Fibroblast of skin of left quadriceps (primary cell): Measurements from ENCODE around the gene EPB41L3.

Source experiments
- DNase-seq, 2 experiments: peaks; one replicate each; pipeline ENCODE4 v3.0.0-alpha.2; 2013; ENCODE audit warnings: low read depth in 2 of 2

EPB41L3 gene

DNA sequence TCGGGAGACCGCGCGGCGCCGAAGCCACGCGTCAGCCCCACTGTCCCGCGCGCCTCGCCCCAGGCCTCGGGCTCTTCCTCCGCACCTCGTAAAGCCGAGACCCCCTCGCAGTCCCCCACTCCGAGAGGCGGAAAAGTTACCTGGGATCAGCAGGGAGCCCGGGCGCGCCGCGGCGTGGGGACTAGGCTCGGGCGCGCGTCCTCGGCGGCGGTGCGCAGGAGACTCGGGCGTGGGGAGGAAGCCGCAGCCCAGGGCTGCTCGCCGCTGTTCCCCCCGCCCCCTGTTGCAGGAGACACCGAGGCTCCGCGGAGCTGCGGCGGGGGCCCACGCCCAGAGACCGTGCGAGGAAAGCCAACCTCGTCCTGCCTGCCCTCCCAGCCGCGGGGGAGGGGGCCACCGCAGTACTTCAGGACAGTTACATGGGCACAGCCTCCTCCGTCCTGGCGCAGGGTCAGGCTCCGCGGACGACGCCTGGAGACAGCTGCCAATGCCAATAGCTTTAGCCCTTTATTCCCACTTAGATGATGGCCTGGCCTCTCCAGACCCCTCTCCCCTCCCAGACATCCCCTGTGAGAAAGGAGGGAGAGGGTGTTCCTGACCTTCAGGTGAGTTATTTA, at the start of gene EPB41L3:
Gene EPB41L3, minus strand, starts transcription at position 225 of the 617 bp plus-strand sequence. CDS start 54,814 bp downstream, outside the sequence.
- no peak for DNase-seq

GRCh38 chr18:5588529-5588928, 44.7 kb upstream of the EPB41L3 start:
- no peak for DNase-seq

DNA sequence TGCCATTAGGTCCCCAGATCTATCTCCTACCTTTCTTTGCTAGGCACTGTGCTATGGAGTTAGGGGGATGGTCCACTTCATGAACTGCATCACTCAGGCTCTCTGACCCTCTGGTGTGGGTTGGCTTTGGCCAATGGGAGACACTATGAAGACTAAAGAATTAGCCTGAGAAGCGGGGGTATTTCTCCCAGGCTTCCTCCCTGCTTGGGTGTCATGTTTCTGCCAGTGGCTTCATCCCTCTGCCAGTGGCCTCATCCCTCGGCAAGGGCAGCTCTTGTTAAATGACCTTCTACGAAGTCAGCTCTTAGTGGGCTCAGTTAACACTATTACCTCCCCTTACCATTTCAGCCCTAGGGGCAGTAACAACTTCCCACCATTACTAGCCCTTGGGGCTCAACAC, 41.9 kb upstream of the EPB41L3 start:
- DNase-seq: no peak

GRCh38 chr18:5584746-5585417, 41.1 kb upstream of the EPB41L3 start:
- DNase-seq: peak; percentile 22 to 24

- DNase-seq: peak; percentile 35 to 39
Measured at GRCh38 chr18:5582849-5583681, 39.3 kb upstream of the EPB41L3 start.

DNA sequence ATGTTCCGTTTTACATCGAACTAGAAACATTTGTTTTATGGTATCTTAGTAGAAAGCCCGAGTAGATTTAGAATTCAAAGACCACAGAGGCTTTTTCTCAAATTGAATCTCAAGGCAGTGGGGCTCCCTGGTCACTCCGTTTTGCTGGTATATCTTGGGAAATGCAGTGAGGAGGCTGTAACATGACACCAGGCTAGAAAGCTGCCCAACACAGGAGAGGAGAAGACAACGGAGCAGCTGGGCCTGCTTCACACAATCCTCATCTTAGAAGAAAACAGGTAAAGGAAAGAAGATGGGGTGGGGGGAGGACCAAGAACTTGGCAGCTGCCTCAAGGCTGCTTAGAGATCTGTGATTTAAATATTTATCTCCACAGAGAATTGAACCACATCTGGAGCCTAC, 38.3 kb upstream of the EPB41L3 start:
- DNase-seq: peak; percentile 27 to 40

DNA sequence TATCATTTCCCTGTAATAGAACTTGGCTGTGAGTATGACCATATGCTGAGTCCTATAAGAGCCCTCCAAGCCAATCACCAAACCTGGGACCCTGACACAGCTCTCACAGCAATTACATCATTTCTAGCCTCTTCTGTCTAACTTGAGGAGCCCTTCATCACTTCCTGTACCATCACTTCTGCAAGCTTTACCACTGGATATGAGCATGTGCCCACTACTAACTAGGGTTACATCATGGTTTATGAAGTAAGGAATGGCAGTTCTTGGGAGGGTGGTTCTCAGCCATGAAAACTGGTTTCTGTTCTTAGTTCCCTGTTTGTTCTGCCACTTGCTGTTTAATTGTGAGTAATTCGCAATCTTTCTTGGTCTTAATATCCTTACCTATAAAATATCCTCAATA, 31.0 kb upstream of the EPB41L3 start:
- DNase-seq: no peak

GRCh38 chr18:5571666-5572065, 27.9 kb upstream of the EPB41L3 start:
- no peak for DNase-seq

- DNase-seq: peak; percentile 29
Measured at GRCh38 chr18:5570613-5571012, 26.8 kb upstream of the EPB41L3 start.

DNA sequence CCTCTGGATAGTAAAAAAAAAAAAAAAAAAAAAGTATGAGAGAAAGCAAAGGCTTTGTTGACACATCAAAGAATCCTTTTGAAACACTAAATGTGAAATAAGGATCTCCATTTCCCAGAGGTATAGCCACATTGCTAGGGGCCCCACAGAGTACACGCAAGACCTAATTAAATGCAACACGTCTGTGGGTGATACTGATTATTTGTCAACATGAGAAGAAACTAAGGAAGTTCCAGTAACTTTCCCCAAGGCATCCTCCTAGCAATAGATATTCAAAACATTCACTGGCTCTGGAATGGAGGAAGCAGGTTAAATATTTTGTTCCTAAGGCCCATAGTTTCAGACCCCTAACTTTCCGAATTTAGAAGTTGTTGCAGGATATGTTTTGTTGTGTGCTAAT, 24.6 kb upstream of the EPB41L3 start:
- no peak for DNase-seq

DNA sequence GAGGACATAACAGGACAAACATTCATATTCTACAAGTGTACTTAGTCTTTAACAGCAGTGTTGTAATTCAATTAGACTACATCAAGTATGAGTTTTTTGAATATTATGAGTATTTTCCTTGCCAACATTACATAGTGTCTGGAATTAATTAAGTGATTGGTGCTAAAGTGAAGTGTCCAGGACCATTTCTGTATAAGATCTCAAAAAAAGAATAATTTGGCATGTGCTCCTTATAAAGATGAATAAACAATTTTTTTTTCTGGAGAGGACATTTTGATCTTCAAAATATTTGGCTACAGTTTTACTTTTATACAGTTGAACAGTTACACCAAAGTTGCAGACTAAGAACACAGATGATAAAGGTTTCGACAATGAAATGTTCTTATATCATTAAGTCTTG, 15.1 kb upstream of the EPB41L3 start:
- no peak for DNase-seq

DNA sequence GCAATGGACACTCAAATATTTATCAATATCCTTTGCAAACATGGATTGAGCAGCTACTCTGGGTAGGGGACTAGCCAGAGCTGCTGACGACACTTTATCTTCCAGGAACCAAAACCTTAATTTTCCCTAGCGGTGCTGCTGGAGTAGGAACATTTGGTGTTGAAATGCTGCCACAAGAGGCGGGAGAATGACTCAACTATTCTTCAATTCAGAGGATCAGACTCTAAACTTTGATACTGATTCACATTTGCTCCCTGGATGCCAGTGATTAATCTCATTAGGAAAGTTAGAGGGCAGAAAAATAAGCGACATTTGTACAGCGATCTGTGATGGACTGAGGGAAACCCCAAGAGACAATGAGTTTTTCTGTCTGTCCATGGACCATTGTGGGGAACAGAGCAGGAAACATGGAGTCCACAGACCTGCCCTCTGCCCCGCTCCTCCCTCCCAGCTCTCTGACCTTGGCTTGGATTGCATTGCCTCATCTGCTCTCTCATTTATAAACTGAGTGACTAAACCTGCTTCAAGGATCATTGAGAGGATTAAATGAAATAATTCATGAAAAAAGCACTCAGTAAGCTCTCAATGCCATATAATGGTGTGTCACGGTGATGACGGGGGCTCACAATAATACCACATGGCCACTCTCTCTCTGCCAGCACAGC, 12.6 kb upstream of the EPB41L3 start:
- no peak for DNase-seq

DNA sequence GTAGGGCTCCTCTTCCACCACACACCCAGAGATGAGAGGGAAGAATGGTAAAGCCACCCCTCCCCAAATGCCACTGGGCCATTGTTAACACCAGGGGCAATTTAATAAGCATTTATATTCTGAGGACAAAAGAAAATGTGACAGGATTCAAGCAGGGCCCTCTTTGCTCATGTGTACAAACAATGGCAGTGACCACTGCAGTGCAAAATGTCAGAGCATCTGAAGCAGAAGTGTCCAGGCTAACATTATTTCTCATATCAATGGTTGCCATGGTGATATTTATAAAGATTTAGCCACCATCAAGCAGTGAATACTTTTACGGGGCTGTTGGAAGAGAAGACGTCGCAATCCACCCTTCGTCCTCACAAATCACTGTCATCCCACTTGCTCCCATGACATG, 10.8 kb upstream of the EPB41L3 start:
- no peak for DNase-seq

- peak; percentile 39 to 42 for DNase-seq
Measured at GRCh38 chr18:5546660-5547059, 2.9 kb upstream of the EPB41L3 start.

GRCh38 chr18:5543036-5543680, 639 bp downstream of the EPB41L3 start:
- DNase-seq: no peak

DNA sequence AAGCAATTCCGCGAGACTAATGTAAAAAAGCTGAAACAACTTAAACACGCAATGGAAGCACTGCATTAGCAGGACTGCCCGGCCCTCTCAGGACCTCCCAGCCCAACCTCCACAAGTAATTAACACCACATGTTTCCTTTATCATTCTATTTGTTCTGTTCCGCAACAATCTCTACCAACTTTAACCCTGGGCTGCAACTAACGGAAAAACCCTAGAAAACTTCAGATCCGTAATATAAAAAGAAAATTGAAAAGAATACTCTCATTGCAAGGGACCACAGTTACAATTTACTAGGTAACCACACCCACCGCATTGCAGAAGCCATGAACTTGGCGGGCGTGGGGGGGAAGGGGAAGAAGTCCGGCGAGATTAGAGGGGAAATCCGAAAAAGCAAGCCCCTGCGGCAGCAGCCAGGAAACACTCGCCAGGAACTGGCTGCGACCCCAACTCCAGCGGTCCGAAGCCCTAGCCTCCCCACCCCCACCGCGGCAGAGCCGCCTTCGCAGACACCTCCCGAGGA, 1.2 kb downstream of the EPB41L3 start:
- peak in 1 of 2 experiments; percentile 35 for DNase-seq

- DNase-seq: no peak
Measured at GRCh38 chr18:5541644-5542043, 2.2 kb downstream of the EPB41L3 start.

GRCh38 chr18:5539391-5539790, 4.4 kb downstream of the EPB41L3 start:
- DNase-seq: no peak

DNA sequence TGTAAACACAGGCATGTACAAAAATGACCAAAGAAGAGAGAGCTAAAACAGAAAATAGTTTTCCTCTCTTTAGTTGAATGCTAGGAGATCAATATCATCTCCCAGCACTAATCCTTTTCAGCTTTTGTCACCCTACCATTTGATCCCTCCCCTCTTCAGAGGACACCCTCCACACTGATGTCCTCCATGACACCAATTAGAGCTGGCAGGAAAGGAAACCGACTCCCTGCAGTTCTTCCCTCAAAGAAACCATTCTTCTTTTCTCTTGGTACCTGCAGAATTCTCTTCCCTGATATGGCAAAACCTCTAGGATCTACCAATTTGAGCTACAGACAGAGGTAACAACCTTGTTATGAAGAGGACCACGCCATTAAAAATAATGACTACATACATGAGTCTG, 5.3 kb downstream of the EPB41L3 start:
- no peak for DNase-seq

- DNase-seq: no peak
Measured at GRCh38 chr18:5537860-5538259, 5.9 kb downstream of the EPB41L3 start.

GRCh38 chr18:5534845-5535244, 9.0 kb downstream of the EPB41L3 start:
- no peak for DNase-seq
